Measurements from ENCODE around the gene TAF6.
"Not testable (repeated sequence)": the region's sequence is repeated elsewhere in the genome, so short reads cannot be mapped to it uniquely, and the experiment has no call there.

Gene TAF6

GRCh38 chr7:100157069-100157333 is 37.8 kb upstream of the TAF6 start:
- no peak overlapping the region for H3K27ac ChIP-seq (ENCODE audit: low read depth, low read length)
- H3K4me1 ChIP-seq (ENCODE audit: control insufficient read depth, insufficient read depth, low read length), result peaks cover 5% of the 10 kb centered on the region
- H3K27me3 ChIP-seq (ENCODE audit: control insufficient read depth, insufficient read depth, low read length), result no peaks in the 10 kb centered on the region
- no peak overlapping the region for H3K9ac ChIP-seq (ENCODE audit: low read length)
- peak overlapping the region; percentile 77 for H3K4me3 ChIP-seq (ENCODE audit: low read length)
- peaks cover 13% of the 10 kb centered on the region for H3K36me3 ChIP-seq (ENCODE audit: control insufficient read depth, insufficient read depth, low read length)

DNA sequence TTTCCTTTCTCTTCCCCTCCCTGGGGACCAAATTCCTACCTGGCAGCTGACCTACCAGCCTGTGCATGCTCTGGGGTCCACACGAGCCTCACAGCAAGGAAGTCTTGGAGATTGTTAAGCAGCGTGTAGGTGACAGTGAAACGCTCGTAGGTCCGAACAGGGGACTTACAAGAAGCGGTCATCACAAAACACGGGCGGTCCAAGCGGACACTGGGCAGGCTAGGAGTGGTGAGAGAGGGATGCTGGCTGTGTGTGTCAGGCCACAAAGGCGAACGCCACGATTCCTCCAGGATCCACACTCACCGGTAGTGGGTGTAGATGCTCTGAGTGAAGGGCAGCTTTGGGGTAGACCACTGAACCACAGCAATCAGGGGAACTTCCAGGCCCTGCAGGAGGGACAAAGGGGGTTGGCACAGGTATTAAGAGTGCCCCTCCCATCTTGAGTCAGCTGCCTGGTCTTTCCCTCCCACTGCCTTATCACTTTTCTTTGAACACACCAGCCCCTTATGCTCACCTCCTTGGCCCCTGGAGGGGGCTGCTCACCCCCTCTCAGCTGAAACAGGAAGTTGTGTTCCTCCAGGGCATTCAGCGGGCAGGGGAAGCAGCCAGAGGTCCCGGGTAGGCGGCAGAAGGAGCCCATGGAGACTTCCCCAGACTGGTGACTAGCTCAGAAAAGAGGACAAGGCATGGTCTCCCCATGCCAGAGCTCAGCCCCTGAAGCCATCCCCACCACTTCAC is 37.3 kb upstream of the TAF6 start:
- Histone ChIP-seq H3K4me3 (ENCODE audit: low read length) (no peak overlapping the region), H3K9ac (ENCODE audit: low read length) (no peak overlapping the region), H3K4me1 (ENCODE audit: control insufficient read depth, insufficient read depth, low read length) (peaks cover 5% of the 10 kb centered on the region), H3K36me3 (ENCODE audit: control insufficient read depth, insufficient read depth, low read length) (peaks cover 13% of the 10 kb centered on the region), H3K27me3 (ENCODE audit: control insufficient read depth, insufficient read depth, low read length) (no peaks in the 10 kb centered on the region), H3K27ac (ENCODE audit: low read depth, low read length) (no peak overlapping the region)

DNA sequence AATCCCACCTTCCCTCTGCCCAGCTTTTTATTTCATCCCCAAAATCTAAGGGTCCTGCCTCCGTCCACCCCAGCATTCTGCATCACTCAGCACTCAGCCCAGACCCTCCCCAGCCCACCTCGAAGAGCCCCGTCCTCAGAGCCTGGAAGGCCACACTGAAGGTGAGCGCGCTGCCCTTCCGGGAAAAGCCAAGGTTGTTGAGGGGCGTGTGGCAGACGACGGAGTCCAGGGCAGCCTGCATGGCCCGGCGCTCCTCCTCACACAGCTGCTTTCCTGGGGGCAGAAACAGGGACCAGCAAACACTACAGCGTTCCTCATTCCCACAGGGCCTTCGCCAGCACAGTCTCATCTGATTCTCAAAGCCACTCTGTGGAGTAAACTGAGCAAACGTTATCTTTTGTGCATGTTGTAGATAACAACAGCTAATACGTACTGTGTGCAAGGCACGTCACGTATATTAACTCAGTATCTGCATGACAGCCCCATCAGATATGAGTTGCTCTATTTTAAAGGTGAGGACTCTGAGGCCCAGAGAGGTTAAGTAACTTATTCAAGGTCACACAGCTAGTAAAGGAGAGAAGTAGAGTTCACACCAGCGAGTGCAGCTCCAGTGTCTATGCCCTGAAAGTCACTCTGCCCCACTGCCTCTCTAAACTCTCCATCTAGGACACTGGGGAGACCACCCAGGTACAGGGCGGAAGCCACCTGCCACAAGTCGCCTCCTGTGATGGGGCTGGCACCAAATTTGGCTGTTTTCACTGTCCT is 36.6 kb upstream of the TAF6 start:
- Histone ChIP-seq H3K9ac (ENCODE audit: low read length) (no peak overlapping the region), H3K27me3 (ENCODE audit: control insufficient read depth, insufficient read depth, low read length) (no peaks in the 10 kb centered on the region), H3K27ac (ENCODE audit: low read depth, low read length) (no peak overlapping the region), H3K36me3 (ENCODE audit: control insufficient read depth, insufficient read depth, low read length) (peaks cover 13% of the 10 kb centered on the region), H3K4me1 (ENCODE audit: control insufficient read depth, insufficient read depth, low read length) (peaks cover 5% of the 10 kb centered on the region), H3K4me3 (ENCODE audit: low read length) (no peak overlapping the region)

- no peak overlapping the region for H3K27ac ChIP-seq (ENCODE audit: low read depth, low read length)
Measured at GRCh38 chr7:100154651-100155491, 35.7 kb upstream of the TAF6 start.

GRCh38 chr7:100153708-100154535 is 34.8 kb upstream of the TAF6 start:
- no peak overlapping the region for H3K27ac ChIP-seq (ENCODE audit: low read depth, low read length)
- peaks cover 7% of the 10 kb centered on the region for H3K4me1 ChIP-seq (ENCODE audit: control insufficient read depth, insufficient read depth, low read length)
- H3K4me3 ChIP-seq (ENCODE audit: low read length), result peak overlapping the region; percentile 23
- peaks cover 13% of the 10 kb centered on the region for H3K36me3 ChIP-seq (ENCODE audit: control insufficient read depth, insufficient read depth, low read length)
- no peak overlapping the region for H3K9ac ChIP-seq (ENCODE audit: low read length)
- no peaks in the 10 kb centered on the region for H3K27me3 ChIP-seq (ENCODE audit: control insufficient read depth, insufficient read depth, low read length)

More at GRCh38 chr7:100154651-100155491, 35.7 kb upstream of the TAF6 start:
- no peak overlapping the region for H3K9ac ChIP-seq (ENCODE audit: low read length)
- H3K4me1 ChIP-seq (ENCODE audit: control insufficient read depth, insufficient read depth, low read length), result peaks cover 5% of the 10 kb centered on the region
- no peaks in the 10 kb centered on the region for H3K27me3 ChIP-seq (ENCODE audit: control insufficient read depth, insufficient read depth, low read length)
- peaks cover 13% of the 10 kb centered on the region for H3K36me3 ChIP-seq (ENCODE audit: control insufficient read depth, insufficient read depth, low read length)
- H3K4me3 ChIP-seq (ENCODE audit: low read length), result no peak overlapping the region

DNA sequence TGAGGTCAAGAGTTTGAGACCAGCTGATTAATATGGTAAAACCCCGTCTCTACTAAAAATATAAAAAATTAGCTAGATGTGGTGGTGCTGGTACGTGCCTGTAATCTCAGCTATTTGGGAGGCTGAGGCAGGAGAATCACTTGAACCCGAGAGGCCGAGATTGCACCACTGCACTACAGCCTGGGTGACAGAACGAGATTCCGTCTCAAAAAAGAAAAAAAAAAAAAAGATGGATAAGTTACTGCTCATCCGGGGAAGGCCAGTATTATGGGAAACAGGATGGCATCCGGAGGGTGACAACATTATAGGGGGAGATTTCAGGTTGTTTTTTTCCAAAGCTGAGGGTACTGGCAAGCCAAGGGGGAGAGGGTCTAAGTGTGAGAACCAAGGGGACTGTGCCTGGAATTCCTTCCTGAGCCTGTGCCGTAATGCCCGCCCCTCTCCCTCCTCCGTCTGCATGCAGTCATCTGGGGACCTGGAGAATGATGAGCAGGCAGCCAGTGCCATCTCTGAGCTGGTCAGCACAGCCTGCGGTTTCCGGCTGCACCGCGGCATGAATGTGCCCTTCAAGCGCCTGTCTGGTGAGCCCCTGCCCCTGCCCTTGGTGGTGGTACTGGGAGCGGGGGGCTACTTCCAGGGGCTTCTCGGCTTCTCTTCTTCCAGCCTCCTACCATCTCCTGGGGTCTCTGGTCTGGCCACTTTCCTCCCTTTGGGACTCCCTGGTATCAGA is 33.9 kb upstream of the TAF6 start:
- Histone ChIP-seq H3K27me3 (ENCODE audit: control insufficient read depth, insufficient read depth, low read length) (no peaks in the 10 kb centered on the region), H3K36me3 (ENCODE audit: control insufficient read depth, insufficient read depth, low read length) (peaks cover 13% of the 10 kb centered on the region), H3K4me3 (ENCODE audit: low read length) (no peak overlapping the region), H3K9ac (ENCODE audit: low read length) (no peak overlapping the region), H3K27ac (ENCODE audit: low read depth, low read length) (no peak overlapping the region), H3K4me1 (ENCODE audit: control insufficient read depth, insufficient read depth, low read length) (peaks cover 7% of the 10 kb centered on the region)

- Histone ChIP-seq H3K4me3 (ENCODE audit: low read length) (no peak overlapping the region), H3K9ac (ENCODE audit: low read length) (no peak overlapping the region), H3K27ac (ENCODE audit: low read depth, low read length) (no peak overlapping the region), H3K4me1 (ENCODE audit: control insufficient read depth, insufficient read depth, low read length) (peaks cover 2% of the 10 kb centered on the region), H3K27me3 (ENCODE audit: control insufficient read depth, insufficient read depth, low read length) (no peaks in the 10 kb centered on the region), H3K36me3 (ENCODE audit: control insufficient read depth, insufficient read depth, low read length) (peaks cover 13% of the 10 kb centered on the region)
Measured at GRCh38 chr7:100152404-100152803, 33.2 kb upstream of the TAF6 start.

DNA sequence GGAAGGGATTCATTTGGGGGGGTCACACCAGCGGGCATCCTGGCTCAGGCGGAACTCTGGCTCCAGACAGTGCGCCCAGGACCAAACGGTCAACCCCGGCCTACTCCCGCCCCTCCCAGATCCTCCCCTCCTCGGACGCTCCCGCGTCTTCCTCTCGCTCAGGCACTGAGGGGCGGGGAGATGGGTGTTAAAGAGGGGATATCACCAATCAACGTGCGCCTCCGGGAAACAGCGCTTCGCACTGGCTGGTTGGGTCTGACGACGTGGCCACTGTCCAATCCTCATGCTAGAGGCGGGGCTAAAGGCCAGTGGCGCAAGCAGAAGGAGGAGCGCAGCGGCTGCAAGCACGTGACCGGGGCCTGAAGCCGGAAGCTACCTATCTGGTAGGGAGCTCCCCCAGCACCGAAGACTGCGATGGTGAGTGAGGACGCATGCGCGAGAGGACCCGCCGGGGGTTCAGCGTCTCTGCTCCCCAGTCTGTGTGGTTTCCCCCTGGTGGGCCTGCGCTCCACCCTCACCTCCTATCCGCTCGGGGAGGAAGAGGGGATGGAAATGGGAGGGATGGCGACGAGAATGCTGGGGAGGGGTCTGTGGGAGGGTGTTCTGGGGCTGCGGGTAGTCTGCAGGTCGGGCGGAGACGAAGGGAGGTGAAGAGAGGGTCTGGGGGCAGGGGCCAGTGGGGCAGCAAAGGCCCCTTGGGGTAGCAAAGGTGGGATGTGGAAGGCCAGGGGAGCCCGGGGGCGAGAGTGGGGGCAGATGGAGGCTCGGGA is 29.6 kb upstream of the TAF6 start, which contains the start of gene LAMTOR4:
Gene LAMTOR4 (plus strand): TSS at position 360 of the 770 bp plus-strand sequence. CDS start 55 bp downstream, at position 415.
- peaks cover 2% of the 10 kb centered on the region for H3K4me1 ChIP-seq (ENCODE audit: control insufficient read depth, insufficient read depth, low read length)
- peak within 1 kb of the TSS; percentile 90 for H3K27ac ChIP-seq (ENCODE audit: low read depth, low read length)

DNA sequence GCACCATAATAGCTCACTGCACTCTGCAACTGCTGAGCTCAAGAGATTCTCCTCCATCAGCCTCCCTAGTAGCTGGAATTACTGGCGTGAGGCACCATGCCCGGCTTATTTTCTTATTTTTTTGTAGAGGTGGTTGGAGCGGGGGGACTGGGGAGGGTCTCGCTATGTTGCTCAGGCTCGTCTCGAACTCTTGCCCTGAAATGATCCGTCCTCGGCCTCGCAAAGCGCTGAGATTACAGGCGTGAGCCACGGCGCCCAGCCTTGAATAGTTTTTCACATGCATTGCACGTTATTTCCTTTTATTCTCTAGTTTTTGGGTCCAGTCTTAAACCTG is 29.0 kb upstream of the TAF6 start:
- Histone ChIP-seq H3K4me3 (ENCODE audit: low read length) (peak overlapping the region; percentile 60), H3K27ac (ENCODE audit: low read depth, low read length) (peak overlapping the region; percentile 81), H3K27me3 (ENCODE audit: control insufficient read depth, insufficient read depth, low read length) (no peaks in the 10 kb centered on the region), H3K36me3 (ENCODE audit: control insufficient read depth, insufficient read depth, low read length) (no peaks in the 10 kb centered on the region), H3K4me1 (ENCODE audit: control insufficient read depth, insufficient read depth, low read length) (peaks cover 2% of the 10 kb centered on the region), H3K9ac (ENCODE audit: low read length) (peak overlapping the region; percentile 61)

More for the DNA sequence above, 29.6 kb upstream of the TAF6 start, which contains the start of gene LAMTOR4:
- no peaks in the 10 kb centered on the region for H3K27me3 ChIP-seq (ENCODE audit: control insufficient read depth, insufficient read depth, low read length)
- H3K36me3 ChIP-seq (ENCODE audit: control insufficient read depth, insufficient read depth, low read length), result peaks cover under 1% of the 10 kb centered on the region
- H3K4me3 ChIP-seq (ENCODE audit: low read length), result peak within 1 kb of the TSS; percentile 100
- H3K9ac ChIP-seq (ENCODE audit: low read length), result peak within 1 kb of the TSS; percentile 98

DNA sequence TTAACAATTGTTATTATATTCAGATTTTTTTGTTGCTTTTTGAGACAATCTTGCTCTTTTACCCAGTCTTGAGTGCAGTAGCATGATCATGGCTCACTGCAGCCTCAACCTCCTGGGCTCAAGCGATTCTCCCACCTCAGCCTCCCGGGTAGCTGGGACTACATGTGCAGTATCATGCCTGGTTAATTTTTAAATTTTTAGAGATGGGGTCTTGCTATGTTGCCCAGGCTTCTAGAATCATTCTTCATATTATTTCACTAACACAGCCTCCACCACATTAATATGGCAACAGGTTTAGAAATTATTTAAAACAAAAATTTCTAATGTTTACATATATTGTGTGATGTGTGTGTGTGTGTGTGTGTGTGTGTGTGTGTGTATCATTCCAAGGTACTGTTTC is 28.1 kb upstream of the TAF6 start:
- no peaks in the 10 kb centered on the region for H3K36me3 ChIP-seq (ENCODE audit: control insufficient read depth, insufficient read depth, low read length)

GRCh38 chr7:100146350-100146749 is 27.2 kb upstream of the TAF6 start:
- not testable (repeated sequence) for H3K27me3 ChIP-seq (ENCODE audit: control insufficient read depth, insufficient read depth, low read length); H3K9ac ChIP-seq (ENCODE audit: low read length); H3K36me3 ChIP-seq (ENCODE audit: control insufficient read depth, insufficient read depth, low read length); H3K27ac ChIP-seq (ENCODE audit: low read depth, low read length); H3K4me1 ChIP-seq (ENCODE audit: control insufficient read depth, insufficient read depth, low read length); H3K4me3 ChIP-seq (ENCODE audit: low read length)

More for the DNA sequence above, 28.1 kb upstream of the TAF6 start:
- H3K9ac ChIP-seq (ENCODE audit: low read length), result no peak overlapping the region
- no peak overlapping the region for H3K27ac ChIP-seq (ENCODE audit: low read depth, low read length)
- no peak overlapping the region for H3K4me3 ChIP-seq (ENCODE audit: low read length)
- no peaks in the 10 kb centered on the region for H3K27me3 ChIP-seq (ENCODE audit: control insufficient read depth, insufficient read depth, low read length)
- peaks cover 2% of the 10 kb centered on the region for H3K4me1 ChIP-seq (ENCODE audit: control insufficient read depth, insufficient read depth, low read length)
